GM23338 (cell line): ENCODE data around the gene POLD3. TPM values are rescaled to one million over a fixed set of nuclear protein-coding genes. Genes with fewer than 3 reads are reported as not detected.

Experiments used
- ATAC-seq: fragments of 200-7000 bp; cut with Tn5 transposase; 3 replicates; pipeline ENCODE4 v1.9.1; 2020
- DNase-seq: peaks from one replicate; pipeline ENCODE4 v3.0.0-alpha.2; 2015; ENCODE audit warnings: low spot score
- H2AFZ ChIP-seq: fragments of 200-600 bp; sonication (generic); 2 replicates; pipeline ENCODE4 v1.8.0; 2016; ENCODE audit warnings: antibody characterized with exemption, mild to moderate bottlenecking, moderate library complexity
- H3F3A ChIP-seq: fragments of 200-600 bp; sonication (generic); replicated peaks from 2 replicates; pipeline ENCODE4 v1.8.0; 2017; ENCODE audit warnings: antibody characterized with exemption, mixed run types, low read depth
- H3K27ac ChIP-seq: fragments of 200-600 bp; sonication (generic); 2 replicates; pipeline ENCODE4 v1.6.1; 2016; ENCODE audit warnings: low read depth
- H3K27me3 ChIP-seq: fragments of 200-600 bp; sonication (generic); 2 replicates; pipeline ENCODE4 v1.8.0; 2016; ENCODE audit warnings: mild to moderate bottlenecking, mixed run types, moderate library complexity; ENCODE audit not compliant: insufficient read depth
- H3K36me3 ChIP-seq: fragments of 200-600 bp; sonication (generic); 2 replicates; pipeline ENCODE4 v1.8.0; 2016; ENCODE audit warnings: mild to moderate bottlenecking; ENCODE audit not compliant: insufficient read depth
- H3K4me1 ChIP-seq: fragments of 200-600 bp; sonication (generic); 2 replicates; pipeline ENCODE4 v1.8.0; 2016; ENCODE audit warnings: mild to moderate bottlenecking, moderate library complexity; ENCODE audit not compliant: insufficient read depth
- H3K4me2 ChIP-seq: fragments of 200-600 bp; sonication (generic); 2 replicates; pipeline ENCODE4 v1.7.1; 2017; ENCODE audit warnings: mixed run types
- H3K4me3 ChIP-seq: fragments of 200-600 bp; sonication (generic); 2 replicates; pipeline ENCODE4 v1.6.1; 2016; ENCODE audit warnings: mixed run types
- H3K79me2 ChIP-seq: fragments of 200-600 bp; sonication (generic); replicated peaks from 2 replicates; pipeline ENCODE4 v1.8.0; 2017; ENCODE audit warnings: mild to moderate bottlenecking; ENCODE audit not compliant: insufficient read depth
- H3K9me2 ChIP-seq: fragments of 200-600 bp; sonication (generic); 2 replicates; pipeline ENCODE4 v1.8.0; 2017; ENCODE audit not compliant: insufficient read depth
- H4K20me1 ChIP-seq: fragments of 200-600 bp; sonication (generic); replicated peaks from 2 replicates; pipeline ENCODE4 v1.8.0; 2017; ENCODE audit warnings: mild to moderate bottlenecking; ENCODE audit not compliant: insufficient read depth
- H3K27ac Mint-ChIP-seq: 2 replicates; pipeline ENCODE4 v1.8.0; 2020; ENCODE audit warnings: inconsistent platforms, mild to moderate bottlenecking, moderate library complexity, mixed read lengths
- H3K27me3 Mint-ChIP-seq: 3 replicates; pipeline ENCODE4 v1.8.0; 2022; ENCODE audit warnings: low read depth, mild to moderate bottlenecking, moderate library complexity, mixed read lengths, inconsistent platforms; ENCODE audit not compliant: insufficient read depth, poor library complexity
- H3K36me3 Mint-ChIP-seq: 3 replicates; pipeline ENCODE4 v1.8.0; 2021; ENCODE audit warnings: low read depth, mild to moderate bottlenecking, inconsistent platforms, moderate library complexity, mixed read lengths
- H3K4me1 Mint-ChIP-seq: 3 replicates; pipeline ENCODE4 v1.8.0; 2020; ENCODE audit warnings: mild to moderate bottlenecking, inconsistent platforms, mixed read lengths
- H3K4me3 Mint-ChIP-seq: 3 replicates; pipeline ENCODE4 v1.8.0; 2021; ENCODE audit warnings: moderate library complexity, mild to moderate bottlenecking, inconsistent platforms, mixed read lengths
- H3K9me3 Mint-ChIP-seq: 3 replicates; pipeline ENCODE4 v1.8.0; 2020; ENCODE audit warnings: moderate library complexity, mild to moderate bottlenecking, inconsistent platforms, mixed read lengths
- CREB1 ChIP-seq: fragments of 250-450 bp; sonication (Bioruptor Pico); IDR thresholded peaks from 2 replicates; pipeline ENCODE4 v1.5.0; 2020; ENCODE audit warnings: low read depth, mild to moderate bottlenecking, moderate library complexity
- EZH2 ChIP-seq: fragments of 200-600 bp; sonication (generic); IDR thresholded peaks from one replicate; pipeline ENCODE4 v1.8.0; 2017; ENCODE audit warnings: antibody characterized with exemption, mild to moderate bottlenecking, low read depth; ENCODE audit not compliant: unreplicated experiment
- JUNB ChIP-seq: IDR thresholded peaks from one replicate; pipeline ENCODE4 v1.6.1; 2016; ENCODE audit warnings: antibody characterized with exemption; ENCODE audit not compliant: unreplicated experiment
- NANOG ChIP-seq: IDR thresholded peaks from 2 replicates; pipeline ENCODE4 v1.6.1; 2016; ENCODE audit warnings: antibody characterized with exemption, borderline replicate concordance
- POLR2AphosphoS5 ChIP-seq: IDR thresholded peaks from 2 replicates; pipeline ENCODE4 v1.6.1; 2016; ENCODE audit warnings: antibody characterized with exemption, low read depth
- STAT1 ChIP-seq: IDR thresholded peaks from one replicate; pipeline ENCODE4 v1.6.1; 2016; ENCODE audit warnings: antibody characterized with exemption; ENCODE audit not compliant: unreplicated experiment
- ZNF114 ChIP-seq: fragments of 250-450 bp; sonication (Bioruptor Pico); IDR thresholded peaks from 2 replicates; pipeline ENCODE4 v1.5.0; 2020; ENCODE audit warnings: mild to moderate bottlenecking, moderate library complexity
- ZNF331 ChIP-seq: fragments of 250-450 bp; sonication (Bioruptor Pico); IDR thresholded peaks from 2 replicates; pipeline ENCODE4 v1.5.0; 2020; ENCODE audit warnings: low read depth, mild to moderate bottlenecking, moderate library complexity
- polyA plus RNA-seq: library from polyadenylated mRNA; unstranded; fragments of >200 nt; fragmentation: Nextera tagmentation; extraction: Ambion mirVana; gene quantifications from 2 replicates; pipeline ENCODE4 v1.2.1, GENCODE V29; 2016
- total RNA-seq: library from RNA; depleted of rRNA; stranded (reverse); fragments of >200 nt; shearing (Covaris generic); gene quantifications from 2 replicates; pipeline ENCODE4 v1.2.3, GENCODE V29; 2014
- TF ChIP-seq, protein P1 (sequence below): IDR thresholded peaks from 2 replicates; pipeline ENCODE4 v1.6.1; 2016; ENCODE audit warnings: antibody characterized with exemption
- TF ChIP-seq, protein P2 (sequence below), 2 experiments: fragments of 200-600 bp in 1 of 2; sonication (generic) in 1 of 2; conservative IDR thresholded peaks; 2 replicates each; pipeline versions ENCODE4 v1.5.1 to v1.6.1; 2016 to 2017; ENCODE audit warnings: antibody characterized with exemption in 2 of 2, low read depth in 2 of 2, mild to moderate bottlenecking in 2 of 2, moderate library complexity in 1 of 2
- TF ChIP-seq, protein P3 (sequence below): IDR thresholded peaks from one replicate; pipeline ENCODE4 v1.6.1; 2018; ENCODE audit warnings: antibody characterized with exemption; ENCODE audit not compliant: unreplicated experiment

The POLD3 gene
- total and polyA plus RNA-seq, 2 experiments from 2014 or later, result 21.9 to 50.1 TPM

DNA sequence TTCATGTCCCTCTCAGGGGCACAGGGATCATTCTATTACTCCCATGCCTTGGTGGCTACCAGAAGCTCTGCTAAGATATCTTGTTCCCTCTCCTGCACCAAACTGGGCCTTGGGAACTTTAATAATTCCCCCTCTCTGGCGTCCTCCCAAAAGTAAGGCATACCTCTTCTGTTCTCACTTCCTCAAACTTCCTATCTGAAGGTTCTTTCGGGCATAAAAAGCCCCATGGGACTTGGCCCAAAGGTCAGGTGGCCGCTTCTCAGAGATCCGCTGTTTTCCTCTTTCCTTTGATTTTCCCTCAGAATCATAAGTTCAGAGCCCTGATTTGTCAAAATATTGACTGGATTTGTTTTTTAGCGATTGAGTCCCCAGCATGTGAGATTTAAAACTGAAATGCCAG is 13.0 kb downstream of the POLD3 start:
- Histone ChIP-seq H3K9me2 (no peaks in the 10 kb centered on the region), H3K79me2 (no peaks in the 10 kb centered on the region; the same call in 1 of the 2 replicates), H2AFZ (no peak overlapping the region), H4K20me1 (no peaks in the 10 kb centered on the region), H3K4me3 (no peak overlapping the region), H3K36me3 (peaks cover 6% of the 10 kb centered on the region), H3K27me3 (no peaks in the 10 kb centered on the region), H3F3A (no peaks in the 10 kb centered on the region), H3K4me2 (no peak overlapping the region), H3K27ac (peak overlapping the region; percentile 19; the same call in 1 of the 2 replicates), H3K4me1 (no peaks in the 10 kb centered on the region)
- ATAC-seq, result no peak
- Mint-ChIP-seq H3K27me3 (no peaks in the 10 kb centered on the region), H3K4me3 (no peak overlapping the region), H3K9me3 (no peaks in the 10 kb centered on the region), H3K36me3 (peaks cover 28% of the 10 kb centered on the region; the same call in 2 of the 3 replicates), H3K27ac (peak overlapping the region; percentile 61; the same call in 1 of the 2 replicates), H3K4me1 (no peaks in the 10 kb centered on the region)
- TF ChIP-seq ZNF331 (CRISPR knock-in tag), result no peak
- no peak for TF ChIP-seq JUNB
- no peak for TF ChIP-seq POLR2AphosphoS5
- TF ChIP-seq NANOG, result no peak
- TF ChIP-seq, protein P1, sequence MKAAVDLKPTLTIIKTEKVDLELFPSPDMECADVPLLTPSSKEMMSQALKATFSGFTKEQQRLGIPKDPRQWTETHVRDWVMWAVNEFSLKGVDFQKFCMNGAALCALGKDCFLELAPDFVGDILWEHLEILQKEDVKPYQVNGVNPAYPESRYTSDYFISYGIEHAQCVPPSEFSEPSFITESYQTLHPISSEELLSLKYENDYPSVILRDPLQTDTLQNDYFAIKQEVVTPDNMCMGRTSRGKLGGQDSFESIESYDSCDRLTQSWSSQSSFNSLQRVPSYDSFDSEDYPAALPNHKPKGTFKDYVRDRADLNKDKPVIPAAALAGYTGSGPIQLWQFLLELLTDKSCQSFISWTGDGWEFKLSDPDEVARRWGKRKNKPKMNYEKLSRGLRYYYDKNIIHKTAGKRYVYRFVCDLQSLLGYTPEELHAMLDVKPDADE, result no peak
- TF ChIP-seq, protein P2, sequence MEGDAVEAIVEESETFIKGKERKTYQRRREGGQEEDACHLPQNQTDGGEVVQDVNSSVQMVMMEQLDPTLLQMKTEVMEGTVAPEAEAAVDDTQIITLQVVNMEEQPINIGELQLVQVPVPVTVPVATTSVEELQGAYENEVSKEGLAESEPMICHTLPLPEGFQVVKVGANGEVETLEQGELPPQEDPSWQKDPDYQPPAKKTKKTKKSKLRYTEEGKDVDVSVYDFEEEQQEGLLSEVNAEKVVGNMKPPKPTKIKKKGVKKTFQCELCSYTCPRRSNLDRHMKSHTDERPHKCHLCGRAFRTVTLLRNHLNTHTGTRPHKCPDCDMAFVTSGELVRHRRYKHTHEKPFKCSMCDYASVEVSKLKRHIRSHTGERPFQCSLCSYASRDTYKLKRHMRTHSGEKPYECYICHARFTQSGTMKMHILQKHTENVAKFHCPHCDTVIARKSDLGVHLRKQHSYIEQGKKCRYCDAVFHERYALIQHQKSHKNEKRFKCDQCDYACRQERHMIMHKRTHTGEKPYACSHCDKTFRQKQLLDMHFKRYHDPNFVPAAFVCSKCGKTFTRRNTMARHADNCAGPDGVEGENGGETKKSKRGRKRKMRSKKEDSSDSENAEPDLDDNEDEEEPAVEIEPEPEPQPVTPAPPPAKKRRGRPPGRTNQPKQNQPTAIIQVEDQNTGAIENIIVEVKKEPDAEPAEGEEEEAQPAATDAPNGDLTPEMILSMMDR (conservative IDR thresholded peaks at IDR 0.05; ENCODE audit: low read depth in 2 of 2), result no peak
- DNase-seq, result no peak

DNA sequence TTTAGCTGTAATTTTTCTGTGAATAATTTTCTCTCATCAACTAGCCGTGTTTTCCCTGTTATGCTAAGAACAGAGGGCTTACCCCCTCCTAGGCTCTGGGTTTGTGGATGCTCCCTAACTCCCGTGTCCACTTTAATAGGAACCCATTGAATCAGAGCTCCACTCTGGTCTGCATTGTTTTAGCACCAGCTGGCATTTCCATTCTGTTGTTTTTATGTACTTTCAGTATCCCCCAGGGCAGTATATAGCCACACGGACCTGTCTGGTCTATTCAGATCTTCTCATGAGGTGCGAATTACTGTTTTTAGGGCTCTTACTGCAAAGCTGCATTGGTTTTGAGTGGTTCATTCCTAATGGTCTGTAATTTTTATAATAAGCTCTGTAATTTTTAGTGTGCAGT is 16.0 kb downstream of the POLD3 start:
- no peaks in the 10 kb centered on the region for H3K4me1 ChIP-seq
- Mint-ChIP-seq H3K9me3 (no peaks in the 10 kb centered on the region), H3K4me1 (no peaks in the 10 kb centered on the region), H3K27ac (no peak overlapping the region), H3K4me3 (no peak overlapping the region), H3K36me3 (peaks cover 37% of the 10 kb centered on the region; the same call in 2 of the 3 replicates), H3K27me3 (no peaks in the 10 kb centered on the region)
- no peak overlapping the region for H2AFZ ChIP-seq
- H3K27ac ChIP-seq, result no peak overlapping the region
- H3K27me3 ChIP-seq, result no peaks in the 10 kb centered on the region
- ATAC-seq, result no peak
- H4K20me1 ChIP-seq, result no peaks in the 10 kb centered on the region
- peaks cover 17% of the 10 kb centered on the region for H3K36me3 ChIP-seq
- no peak overlapping the region for H3K4me3 ChIP-seq
- H3F3A ChIP-seq, result no peaks in the 10 kb centered on the region
- H3K9me2 ChIP-seq, result no peaks in the 10 kb centered on the region
- no peaks in the 10 kb centered on the region; the same call in 1 of the 2 replicates for H3K79me2 ChIP-seq
- DNase-seq, result no peak
- H3K4me2 ChIP-seq, result no peak overlapping the region
- TF ChIP-seq, protein P1, result no peak
- TF ChIP-seq POLR2AphosphoS5, result no peak
- no peak for TF ChIP-seq STAT1
- TF ChIP-seq NANOG, result no peak
- TF ChIP-seq CREB1, result no peak
- TF ChIP-seq, protein P3, sequence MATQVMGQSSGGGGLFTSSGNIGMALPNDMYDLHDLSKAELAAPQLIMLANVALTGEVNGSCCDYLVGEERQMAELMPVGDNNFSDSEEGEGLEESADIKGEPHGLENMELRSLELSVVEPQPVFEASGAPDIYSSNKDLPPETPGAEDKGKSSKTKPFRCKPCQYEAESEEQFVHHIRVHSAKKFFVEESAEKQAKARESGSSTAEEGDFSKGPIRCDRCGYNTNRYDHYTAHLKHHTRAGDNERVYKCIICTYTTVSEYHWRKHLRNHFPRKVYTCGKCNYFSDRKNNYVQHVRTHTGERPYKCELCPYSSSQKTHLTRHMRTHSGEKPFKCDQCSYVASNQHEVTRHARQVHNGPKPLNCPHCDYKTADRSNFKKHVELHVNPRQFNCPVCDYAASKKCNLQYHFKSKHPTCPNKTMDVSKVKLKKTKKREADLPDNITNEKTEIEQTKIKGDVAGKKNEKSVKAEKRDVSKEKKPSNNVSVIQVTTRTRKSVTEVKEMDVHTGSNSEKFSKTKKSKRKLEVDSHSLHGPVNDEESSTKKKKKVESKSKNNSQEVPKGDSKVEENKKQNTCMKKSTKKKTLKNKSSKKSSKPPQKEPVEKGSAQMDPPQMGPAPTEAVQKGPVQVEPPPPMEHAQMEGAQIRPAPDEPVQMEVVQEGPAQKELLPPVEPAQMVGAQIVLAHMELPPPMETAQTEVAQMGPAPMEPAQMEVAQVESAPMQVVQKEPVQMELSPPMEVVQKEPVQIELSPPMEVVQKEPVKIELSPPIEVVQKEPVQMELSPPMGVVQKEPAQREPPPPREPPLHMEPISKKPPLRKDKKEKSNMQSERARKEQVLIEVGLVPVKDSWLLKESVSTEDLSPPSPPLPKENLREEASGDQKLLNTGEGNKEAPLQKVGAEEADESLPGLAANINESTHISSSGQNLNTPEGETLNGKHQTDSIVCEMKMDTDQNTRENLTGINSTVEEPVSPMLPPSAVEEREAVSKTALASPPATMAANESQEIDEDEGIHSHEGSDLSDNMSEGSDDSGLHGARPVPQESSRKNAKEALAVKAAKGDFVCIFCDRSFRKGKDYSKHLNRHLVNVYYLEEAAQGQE, result no peak
- no peak for TF ChIP-seq JUNB
- TF ChIP-seq EZH2, result no peak
- no peak for TF ChIP-seq ZNF114 (CRISPR knock-in tag)
